ENCODE data around the gene FAM180B. TPM values are rescaled to one million over a fixed set of nuclear protein-coding genes. Genes with fewer than 3 reads are reported as not detected.

FAM180B gene
- total and polyA plus RNA-seq, 11 donors = 0.15 to 1.3 (median 0.27) TPM; not detected in 4

DNA sequence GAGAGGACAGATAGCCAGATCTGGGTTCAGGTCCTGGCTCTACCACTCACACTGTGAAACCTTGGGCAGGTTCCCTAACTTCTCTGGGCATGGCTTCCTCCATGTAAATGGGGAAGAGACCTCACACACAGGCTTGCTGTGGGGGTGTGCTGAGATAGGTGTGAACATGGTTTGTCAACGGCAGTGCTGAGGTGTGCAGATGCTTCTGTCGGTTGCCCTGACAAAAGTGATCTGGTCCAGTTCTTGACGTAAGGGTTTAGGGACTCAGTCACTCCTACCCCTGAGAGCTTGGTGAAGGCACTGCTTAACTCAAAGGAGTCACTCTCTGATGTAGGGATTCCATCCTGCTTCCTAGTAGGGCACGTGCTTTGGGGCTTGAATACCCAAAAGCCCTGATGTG is 5.8 kb downstream of the FAM180B start:
- peaks cover 0 to 46% (median 28%) of the 10 kb centered on the region in 9 donors for H3K27me3 ChIP-seq
- H3K36me3 ChIP-seq = no peaks in the 10 kb centered on the region
- ATAC-seq (no peak), DNase-seq (no peak)
- H3K9me3 ChIP-seq = no peaks in the 10 kb centered on the region
- 70 to 82% (median 76%) methylated on average over 4 of the region's 4 CpGs for WGBS, 4 donors
- intact Hi-C loops (cut with DNase I) = no loop called here
- peaks cover 0 to 35% (median 7%) of the 10 kb centered on the region in 12 donors for H3K4me1 ChIP-seq
- TF ChIP-seq POLR2A (IDR thresholded peaks at IDR 0.05) = no peak
- H3K4me3 ChIP-seq = no peak overlapping the region
- no peak overlapping the region for H3K27ac ChIP-seq

DNA sequence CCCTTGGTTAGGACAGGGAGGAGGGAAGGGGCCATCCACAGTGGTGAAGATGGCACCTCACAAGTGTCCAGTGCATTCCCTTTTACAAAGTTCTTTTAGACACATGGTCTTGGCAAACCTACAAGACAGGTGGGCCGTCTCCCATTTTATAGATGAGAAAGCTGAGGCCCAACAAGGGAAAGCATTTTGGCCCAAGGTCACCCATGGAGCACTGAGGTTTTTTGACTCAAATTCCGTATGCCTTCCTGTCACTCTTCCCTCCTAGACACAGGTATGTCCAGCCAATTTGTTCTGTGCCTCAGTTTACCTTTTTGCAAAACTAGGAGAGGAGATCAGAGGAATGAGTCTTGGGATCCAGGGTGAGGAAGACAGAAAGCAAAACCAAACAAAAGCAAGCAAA is 6.5 kb downstream of the FAM180B start:
- intact Hi-C loops (cut with DNase I) = no loop called here
- Histone ChIP-seq H3K9me3 (no peaks in the 10 kb centered on the region), H3K27ac (no peak overlapping the region), H3K36me3 (no peaks in the 10 kb centered on the region), H3K4me1 (peaks cover 0 to 30% (median 6%) of the 10 kb centered on the region in 12 donors), H3K4me3 (no peak overlapping the region), H3K27me3 (peaks cover 0 to 46% (median 28%) of the 10 kb centered on the region in 9 donors)
- 81 to 88% (median 83%) methylated on average over 2 of the region's 2 CpGs for WGBS, 4 donors
- TF ChIP-seq, protein P1, sequence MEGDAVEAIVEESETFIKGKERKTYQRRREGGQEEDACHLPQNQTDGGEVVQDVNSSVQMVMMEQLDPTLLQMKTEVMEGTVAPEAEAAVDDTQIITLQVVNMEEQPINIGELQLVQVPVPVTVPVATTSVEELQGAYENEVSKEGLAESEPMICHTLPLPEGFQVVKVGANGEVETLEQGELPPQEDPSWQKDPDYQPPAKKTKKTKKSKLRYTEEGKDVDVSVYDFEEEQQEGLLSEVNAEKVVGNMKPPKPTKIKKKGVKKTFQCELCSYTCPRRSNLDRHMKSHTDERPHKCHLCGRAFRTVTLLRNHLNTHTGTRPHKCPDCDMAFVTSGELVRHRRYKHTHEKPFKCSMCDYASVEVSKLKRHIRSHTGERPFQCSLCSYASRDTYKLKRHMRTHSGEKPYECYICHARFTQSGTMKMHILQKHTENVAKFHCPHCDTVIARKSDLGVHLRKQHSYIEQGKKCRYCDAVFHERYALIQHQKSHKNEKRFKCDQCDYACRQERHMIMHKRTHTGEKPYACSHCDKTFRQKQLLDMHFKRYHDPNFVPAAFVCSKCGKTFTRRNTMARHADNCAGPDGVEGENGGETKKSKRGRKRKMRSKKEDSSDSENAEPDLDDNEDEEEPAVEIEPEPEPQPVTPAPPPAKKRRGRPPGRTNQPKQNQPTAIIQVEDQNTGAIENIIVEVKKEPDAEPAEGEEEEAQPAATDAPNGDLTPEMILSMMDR (IDR thresholded peaks at IDR 0.05) = no peak
- no peak for TF ChIP-seq POLR2A (IDR thresholded peaks at IDR 0.05)
- DNase-seq (no peak), ATAC-seq (no peak)

DNA sequence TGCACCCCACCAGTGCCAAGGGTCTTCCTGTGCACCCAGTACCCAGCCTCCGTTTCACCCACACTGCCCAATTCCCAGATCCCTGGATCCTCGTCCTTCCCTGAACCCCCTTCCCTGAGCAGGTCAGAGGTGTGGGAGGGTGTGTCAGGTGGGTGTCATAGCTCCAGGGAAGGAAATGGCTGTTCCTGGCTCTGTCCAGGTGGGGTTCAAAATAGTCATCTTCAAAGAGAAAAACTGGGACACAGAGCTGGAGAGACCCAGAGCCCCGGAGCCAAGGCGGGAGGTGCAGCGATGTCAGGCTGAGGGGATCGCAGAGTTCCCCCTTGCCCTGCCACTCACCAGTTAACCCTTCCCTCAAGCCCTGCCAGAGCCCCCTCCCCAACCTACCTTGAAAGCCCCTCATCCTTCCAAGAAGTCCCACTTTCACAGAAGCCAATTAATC is 7.0 kb downstream of the FAM180B start:
- Histone ChIP-seq H3K36me3 (no peaks in the 10 kb centered on the region), H3K4me1 (peaks cover 0 to 30% (median 6%) of the 10 kb centered on the region in 12 donors), H3K27ac (no peak overlapping the region), H3K4me3 (peak overlapping the region in 1 of 12 donors; percentile 35), H3K9me3 (no peaks in the 10 kb centered on the region), H3K27me3 (peaks cover 0 to 46% (median 28%) of the 10 kb centered on the region in 9 donors)
- DNase-seq = no peak
- TF ChIP-seq, protein P1 (IDR thresholded peaks at IDR 0.05) = no peak
- TF ChIP-seq POLR2A (IDR thresholded peaks at IDR 0.05) = no peak
- intact Hi-C loops (cut with DNase I) = no loop called here
- ATAC-seq = no peak
- 7 to 18% (median 15%) methylated on average over 6 of the region's 6 CpGs for WGBS, 4 donors

DNA sequence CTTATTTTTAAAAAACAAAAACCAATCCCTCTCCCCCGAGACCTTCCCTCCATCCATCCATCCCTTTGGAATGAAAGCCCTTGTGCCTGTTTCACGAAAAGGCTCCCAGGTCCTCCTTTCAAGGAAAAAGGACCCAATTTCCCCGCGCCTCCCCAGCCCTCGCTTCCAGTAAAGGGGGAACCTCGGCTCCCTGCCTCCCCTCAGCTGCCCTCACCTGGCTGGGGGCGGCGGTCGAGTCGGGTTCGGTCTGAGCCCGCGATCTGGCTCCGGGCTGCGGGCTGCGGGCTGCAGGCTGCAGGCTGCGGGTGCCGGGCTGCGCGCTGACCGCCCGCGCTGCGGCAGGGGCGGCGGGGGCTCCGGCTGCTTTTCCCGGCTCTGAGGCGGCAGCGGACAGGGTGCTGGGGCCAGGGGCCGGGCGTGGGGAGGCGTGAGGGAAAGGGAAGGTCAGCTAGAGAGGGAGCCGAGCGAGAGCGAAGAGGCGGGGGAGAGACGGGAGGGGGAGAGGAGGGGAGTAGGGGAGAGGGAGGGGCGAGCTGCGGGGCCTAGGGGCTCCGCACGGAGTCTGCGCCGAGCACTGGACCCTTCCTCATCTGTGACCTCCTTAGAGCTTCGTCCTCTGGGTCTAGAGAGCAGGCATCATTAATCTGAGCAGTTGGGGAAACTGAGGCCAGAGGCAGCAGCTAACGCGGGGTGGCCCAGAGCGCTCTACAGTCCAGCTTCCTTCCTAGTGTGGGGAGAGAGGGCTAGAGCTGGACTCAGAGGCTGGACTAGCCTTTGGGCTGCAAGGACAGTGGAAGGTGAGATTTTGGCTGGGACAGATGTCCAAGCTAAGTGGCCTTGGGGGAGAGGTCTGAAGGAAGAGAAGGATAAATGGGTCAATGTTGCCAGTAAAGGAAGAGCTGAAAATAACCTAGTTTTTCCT is 7.7 kb downstream of the FAM180B start, which contains the start of gene C1QTNF4:
C1QTNF4 (minus strand) TSS at position 478 of the 922 bp plus-strand sequence. CDS start 3,601 bp downstream, outside the sequence.
- no peaks in the 10 kb centered on the region for H3K9me3 ChIP-seq
- DNase-seq (no peak), ATAC-seq (no peak)
- WGBS, 4 donors = 3 to 7% (median 5%) methylated on average over 26 to 48 of the region's 48 CpGs
- H3K4me3 ChIP-seq = peak within 1 kb of the TSS in 7 of 12 donors; percentile 12 to 44 (median 35)
- H3K4me1 ChIP-seq = peaks cover 0 to 30% (median 6%) of the 10 kb centered on the region in 12 donors
- intact Hi-C loops (cut with DNase I) = no loop called here
- H3K27me3 ChIP-seq = peaks cover 0 to 46% (median 28%) of the 10 kb centered on the region in 9 donors
- H3K27ac ChIP-seq = no peak within 1 kb of the TSS
- H3K36me3 ChIP-seq = no peaks in the 10 kb centered on the region
- TF ChIP-seq, protein P1 (IDR thresholded peaks at IDR 0.05) = no peak
- TF ChIP-seq POLR2A (IDR thresholded peaks at IDR 0.05) = no peak

All from heart left ventricle (tissue), 16 donors.